GM12801 (cell line): ENCODE results near the gene FEM1B.

Experiments
- TF ChIP-seq, protein P1 (sequence below): IDR thresholded peaks from one replicate; pipeline ENCODE4 v1.5.1; 2011; ENCODE audit warnings: control low read depth; ENCODE audit not compliant: insufficient read length; ENCODE audit errors: extremely low read depth

The FEM1B gene

DNA sequence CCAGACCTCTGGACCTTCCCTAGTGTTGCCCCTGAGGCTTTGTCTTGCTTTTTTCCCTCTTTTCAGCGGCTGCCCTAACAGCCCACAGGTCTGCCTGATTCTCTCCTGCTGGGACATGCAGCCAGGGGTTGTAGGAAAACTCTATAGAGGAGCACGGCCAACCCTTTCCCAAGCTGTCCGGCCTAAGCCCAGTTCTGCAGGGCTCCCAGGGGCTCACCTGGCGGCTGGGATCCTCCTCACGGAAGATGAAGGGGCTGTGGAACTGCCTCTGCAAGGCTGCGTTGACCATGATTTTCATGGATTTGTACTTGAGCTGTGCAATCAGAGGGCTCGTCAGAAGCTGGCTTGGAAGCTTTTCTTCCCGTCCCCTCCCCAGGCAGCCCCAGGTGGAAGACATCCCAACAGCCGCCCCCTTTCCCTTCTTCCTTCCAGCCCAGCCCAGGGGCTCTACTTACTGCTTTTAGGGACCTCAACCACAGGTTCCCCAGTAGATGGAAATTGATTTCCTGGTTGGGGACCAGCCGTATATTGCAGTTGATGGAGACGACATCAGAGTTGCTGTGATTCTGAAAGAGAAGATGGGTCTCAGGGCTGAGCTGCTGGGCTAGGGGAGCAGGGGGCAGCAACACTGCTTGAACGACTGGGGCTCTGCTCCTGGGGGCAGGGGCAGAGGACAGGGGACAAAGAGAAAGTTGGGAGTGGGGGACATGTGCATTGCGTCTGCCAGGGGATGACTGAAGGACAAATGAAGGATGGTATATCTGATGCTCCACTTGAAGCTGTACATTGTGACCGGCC lies 29.8 kb downstream of the FEM1B start:
- TF ChIP-seq, protein P1, sequence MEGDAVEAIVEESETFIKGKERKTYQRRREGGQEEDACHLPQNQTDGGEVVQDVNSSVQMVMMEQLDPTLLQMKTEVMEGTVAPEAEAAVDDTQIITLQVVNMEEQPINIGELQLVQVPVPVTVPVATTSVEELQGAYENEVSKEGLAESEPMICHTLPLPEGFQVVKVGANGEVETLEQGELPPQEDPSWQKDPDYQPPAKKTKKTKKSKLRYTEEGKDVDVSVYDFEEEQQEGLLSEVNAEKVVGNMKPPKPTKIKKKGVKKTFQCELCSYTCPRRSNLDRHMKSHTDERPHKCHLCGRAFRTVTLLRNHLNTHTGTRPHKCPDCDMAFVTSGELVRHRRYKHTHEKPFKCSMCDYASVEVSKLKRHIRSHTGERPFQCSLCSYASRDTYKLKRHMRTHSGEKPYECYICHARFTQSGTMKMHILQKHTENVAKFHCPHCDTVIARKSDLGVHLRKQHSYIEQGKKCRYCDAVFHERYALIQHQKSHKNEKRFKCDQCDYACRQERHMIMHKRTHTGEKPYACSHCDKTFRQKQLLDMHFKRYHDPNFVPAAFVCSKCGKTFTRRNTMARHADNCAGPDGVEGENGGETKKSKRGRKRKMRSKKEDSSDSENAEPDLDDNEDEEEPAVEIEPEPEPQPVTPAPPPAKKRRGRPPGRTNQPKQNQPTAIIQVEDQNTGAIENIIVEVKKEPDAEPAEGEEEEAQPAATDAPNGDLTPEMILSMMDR = no peak

DNA sequence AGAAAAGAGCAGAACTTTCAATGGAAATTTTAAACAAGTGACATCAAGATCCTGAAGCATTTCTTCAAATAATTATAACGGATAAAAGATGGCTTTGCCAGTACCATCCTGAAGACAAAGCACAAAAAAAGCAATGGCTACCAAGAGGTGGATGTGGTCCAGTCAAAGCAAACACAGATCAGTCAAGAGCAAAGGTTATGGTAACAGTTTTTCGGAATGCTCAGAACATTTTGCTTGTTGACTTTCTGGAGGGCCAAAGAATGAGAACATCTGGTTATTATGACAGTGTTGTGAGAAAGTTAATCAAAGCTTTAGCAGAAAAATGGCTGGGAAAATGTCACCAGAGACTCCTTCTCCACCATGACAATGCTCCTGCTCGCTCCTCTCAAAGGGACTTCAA lies 31.5 kb downstream of the FEM1B start:
- TF ChIP-seq, protein P1 = no peak

DNA sequence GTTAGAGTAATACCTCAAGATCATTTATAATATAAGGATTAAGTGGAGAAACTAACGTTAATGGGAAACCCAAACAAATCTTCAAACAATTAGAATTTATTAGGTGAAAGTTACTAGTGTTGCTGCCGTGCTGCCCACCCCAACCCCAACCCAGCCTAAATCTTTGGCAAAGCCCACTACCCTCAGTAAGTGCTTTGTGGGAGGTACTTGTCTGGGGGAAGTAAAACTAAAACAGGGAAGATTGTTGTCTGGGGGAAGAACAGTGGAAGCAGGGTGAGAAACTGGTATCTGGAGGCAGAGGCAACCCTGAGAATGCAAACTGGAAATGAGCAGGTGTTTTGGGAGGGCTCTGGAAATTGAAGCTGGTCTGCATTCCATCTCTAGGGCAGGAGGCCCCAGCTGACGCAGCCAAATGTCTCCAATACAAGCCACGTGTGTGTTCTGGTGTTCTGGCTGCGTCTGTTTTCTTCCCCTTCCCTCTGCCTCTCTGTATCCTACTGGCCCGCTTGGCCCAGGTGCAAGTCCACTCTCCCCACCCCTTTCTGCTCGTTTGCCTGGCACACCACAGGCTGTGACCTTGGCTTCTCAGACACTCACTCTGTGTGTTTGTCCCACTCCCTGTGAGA lies 32.7 kb downstream of the FEM1B start:
- TF ChIP-seq, protein P1 = no peak

DNA sequence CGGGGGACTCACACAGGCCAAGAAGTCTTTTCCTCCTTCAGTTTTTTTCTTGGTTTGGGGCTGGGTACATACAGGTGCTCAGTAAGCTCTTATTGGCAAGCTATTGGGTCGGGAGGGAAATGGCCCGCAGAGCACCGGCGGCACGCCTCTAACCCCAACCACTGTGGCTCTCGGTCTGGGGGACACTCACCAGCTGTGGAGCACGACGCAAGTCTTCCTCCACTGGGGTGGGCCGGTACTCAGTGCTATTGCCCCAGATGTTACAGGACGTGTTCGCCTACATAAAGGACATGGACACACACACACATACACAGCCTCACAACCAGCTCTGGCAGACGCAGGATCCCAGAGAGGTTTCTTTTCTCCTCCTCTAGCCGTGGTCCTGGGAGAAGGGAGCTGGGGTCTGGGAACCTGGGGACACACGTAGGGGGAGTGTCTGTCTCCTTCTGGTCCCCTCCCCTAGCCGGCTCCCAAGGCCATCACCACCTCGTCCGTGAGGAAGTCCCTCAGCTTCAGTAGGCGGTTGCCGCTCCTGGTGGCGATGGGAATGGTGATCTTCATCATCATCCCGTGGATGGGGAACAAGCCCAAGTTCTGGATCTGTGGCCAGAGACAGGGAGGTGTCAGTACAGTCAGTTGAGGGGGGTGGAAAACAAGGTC lies 33.4 kb downstream of the FEM1B start:
- TF ChIP-seq, protein P1 = no peak

DNA sequence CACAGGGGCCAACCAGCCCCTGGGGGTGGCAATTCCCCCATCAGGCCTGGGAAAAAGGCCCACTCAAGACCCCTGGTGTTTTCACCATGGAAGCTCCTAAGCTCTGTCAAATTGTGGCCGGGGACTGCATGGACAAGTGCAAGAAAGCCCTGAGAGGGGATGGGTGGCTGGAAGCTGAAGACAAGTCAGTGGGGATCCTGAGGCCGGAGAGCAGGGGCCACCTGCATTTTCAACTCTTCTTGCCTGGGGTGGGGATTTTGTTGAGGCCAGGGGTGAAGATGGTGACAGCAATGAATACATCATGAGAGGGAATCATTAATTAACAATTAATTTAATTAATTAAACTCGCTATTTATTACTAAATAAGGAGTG lies 33.9 kb downstream of the FEM1B start:
- TF ChIP-seq, protein P1 = no peak

DNA sequence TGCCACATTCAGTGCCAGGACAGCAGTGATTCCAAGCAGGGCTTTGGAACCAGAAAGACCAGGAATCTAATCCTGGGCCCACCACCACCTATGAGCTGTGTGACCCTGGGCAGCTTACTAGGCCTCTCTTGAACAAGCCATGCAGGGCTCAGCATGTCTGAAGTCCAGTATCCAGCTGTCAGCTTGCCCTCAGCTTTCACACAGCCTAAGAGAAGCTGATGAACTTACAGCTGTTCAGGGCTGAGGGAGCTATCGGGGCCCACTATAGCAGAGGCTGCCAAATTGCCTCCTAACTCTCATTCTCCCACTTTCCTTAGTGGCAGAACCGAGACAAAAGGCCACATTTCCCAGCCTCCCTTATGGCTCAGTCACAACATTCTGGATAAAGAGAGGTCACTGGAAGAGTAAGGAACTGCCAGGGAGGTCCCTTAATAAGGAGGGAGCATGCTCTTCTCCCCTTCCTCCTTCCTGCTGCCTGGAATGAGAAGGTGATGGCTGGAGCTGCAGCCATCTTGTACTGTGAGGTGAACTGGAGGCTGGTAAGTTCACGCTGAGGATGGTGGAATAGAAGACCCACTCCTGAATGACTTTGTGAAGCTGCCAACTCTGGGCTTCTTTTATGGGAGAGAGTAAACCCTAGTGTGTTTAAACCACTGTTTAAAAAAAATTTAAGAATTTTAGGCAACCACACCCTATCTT lies 34.5 kb downstream of the FEM1B start:
- TF ChIP-seq, protein P1 = no peak

DNA sequence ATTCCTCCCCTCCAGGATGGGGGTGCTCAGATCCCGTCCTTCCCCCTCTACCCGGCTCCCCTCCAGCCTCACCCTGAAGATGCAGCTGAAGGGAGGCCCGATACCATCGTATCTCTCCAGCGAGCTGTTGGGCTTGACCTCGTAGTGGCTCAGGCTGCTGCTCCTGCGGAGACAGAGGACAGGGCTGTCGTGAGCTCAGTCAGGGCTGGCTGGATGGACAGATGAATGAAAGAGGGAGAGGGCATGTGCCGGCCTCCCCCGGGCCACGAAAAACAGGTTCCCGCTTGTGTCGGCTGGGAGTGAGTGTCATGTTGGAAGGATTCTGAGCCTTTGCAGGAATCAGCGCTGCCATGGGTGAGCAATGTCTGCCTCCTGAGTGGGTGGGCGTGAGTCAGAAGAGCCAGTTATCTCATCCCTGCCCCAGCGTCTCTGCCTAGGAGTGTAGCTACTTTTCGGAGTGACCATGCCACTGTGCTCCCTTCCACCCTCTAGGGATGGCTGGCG lies 35.2 kb downstream of the FEM1B start:
- TF ChIP-seq, protein P1 = no peak
